NCI-H128 (cell line): ENCODE measurements around the gene CNDP1.
A peak's percentile ranks its signal among the peaks of the same experiment; 100 is the strongest.
"Not testable (repeated sequence)": the region's sequence is repeated elsewhere in the genome, so short reads cannot be mapped to it uniquely, and the experiment has no call there.

ENCODE experiments used
- DNase-seq: peaks from one replicate; lab custom pipeline; 2025; ENCODE audit not compliant: unreplicated experiment; lab: John Stamatoyannopoulos, UW

Gene CNDP1

DNA sequence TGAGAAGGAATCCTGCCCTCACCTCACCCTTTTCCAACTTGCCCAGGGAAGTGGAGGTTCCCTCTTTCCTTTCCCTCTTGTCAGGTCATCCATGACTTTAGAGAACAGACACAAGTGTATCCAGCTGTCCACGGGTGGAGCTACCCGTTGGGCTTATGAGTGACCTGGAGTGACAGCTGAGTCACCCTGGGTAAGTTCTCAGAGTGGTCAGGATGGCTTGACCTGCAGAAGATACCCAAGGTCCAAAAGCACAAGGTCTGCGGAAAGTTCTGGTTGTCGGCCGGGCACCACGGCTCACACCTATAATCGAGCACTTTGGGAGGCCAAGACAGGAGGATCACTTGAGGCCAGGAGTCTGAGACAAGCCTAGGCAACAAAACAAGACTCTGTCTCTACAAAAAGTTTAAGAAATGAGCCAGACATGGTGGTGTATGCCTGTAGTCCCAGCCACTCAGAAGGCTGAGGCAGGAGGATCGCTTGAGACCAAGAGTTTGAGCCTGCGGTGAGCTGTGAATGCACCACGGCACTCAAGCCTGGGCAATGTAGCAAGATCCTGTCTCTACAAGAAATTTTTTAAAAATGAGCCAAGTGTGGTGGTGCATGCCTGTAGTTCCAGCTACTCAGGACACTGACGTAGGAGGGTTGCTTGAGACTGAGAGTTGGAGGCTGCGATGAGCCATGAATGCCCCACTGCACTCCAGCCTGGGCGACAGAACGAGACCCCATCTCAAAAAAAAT, 14.0 kb upstream of the CNDP1 start:
- no peak for DNase-seq

DNA sequence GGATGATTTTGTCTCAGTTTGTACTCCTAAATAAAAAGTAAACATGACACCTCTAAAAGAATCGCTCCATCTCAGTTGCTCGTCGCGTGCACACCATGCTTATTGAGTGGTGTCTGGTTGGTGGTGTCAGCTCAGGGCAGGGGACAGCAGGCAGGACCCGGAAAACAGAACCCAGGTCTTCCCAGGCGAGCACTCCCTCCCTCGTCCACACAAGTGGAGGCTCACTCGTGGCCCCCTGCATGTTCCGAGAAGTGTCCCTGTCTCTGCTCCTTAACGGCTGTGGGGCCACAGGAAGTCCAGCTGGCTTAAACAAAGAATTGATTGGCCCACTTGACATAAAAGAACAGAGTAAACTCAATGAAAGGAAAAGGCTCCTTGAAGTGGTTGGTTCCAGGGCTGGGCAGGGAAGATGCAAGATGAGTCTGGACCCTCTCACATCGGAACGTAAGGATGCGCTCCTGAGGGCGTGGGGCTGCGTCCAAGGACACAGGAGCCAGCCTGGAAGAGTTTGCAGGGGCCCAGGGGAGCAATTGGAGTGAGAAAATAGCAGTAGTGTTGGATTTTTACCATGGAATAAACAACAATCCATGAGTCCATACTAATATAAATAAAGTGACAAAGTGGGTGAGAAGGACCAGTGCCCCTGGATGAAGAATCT, 13.1 kb upstream of the CNDP1 start:
- no peak for DNase-seq

DNA sequence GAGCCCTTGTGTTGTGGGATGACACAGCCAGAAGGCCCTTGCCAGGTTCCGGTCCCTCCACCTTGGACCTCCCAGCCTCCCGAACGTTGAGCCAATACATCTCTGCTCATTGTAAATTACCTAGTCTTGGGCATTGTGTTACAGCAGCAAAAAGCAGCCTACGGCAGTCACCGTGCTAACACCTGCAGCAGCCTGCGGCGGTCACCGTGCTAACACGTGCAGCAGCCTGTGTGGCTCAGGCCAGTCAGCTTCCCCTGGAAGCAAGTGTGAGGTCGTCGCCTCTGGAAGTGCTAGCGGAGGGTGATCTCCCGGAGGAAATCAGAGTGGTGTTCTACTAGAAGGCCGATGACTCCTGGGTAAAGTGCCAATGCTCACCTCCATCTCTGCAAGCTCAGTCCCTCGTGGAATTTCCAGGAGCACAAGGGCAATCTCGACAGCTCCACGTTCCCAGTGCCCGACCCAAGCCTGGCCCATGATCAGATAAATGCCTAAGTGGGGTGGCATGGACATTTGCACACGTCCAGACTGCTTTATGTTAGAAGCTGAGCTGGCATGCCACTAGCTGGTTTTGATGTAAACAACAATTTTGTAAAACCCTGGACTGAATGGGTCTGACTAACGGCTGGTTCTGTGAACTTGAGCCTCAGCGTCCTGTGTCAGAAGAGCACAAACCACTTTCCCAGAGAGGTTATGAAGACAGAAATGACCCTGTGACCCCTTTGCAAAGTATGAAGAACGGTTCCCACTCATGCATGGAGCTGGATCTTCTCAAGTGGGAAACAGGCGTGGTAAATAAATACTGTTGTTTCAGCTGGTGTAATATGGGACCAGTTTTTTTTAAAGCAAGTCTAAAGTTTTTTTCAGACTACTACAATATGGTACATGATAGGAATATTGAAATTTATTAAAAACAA, 11.4 kb upstream of the CNDP1 start:
- DNase-seq = no peak

DNA sequence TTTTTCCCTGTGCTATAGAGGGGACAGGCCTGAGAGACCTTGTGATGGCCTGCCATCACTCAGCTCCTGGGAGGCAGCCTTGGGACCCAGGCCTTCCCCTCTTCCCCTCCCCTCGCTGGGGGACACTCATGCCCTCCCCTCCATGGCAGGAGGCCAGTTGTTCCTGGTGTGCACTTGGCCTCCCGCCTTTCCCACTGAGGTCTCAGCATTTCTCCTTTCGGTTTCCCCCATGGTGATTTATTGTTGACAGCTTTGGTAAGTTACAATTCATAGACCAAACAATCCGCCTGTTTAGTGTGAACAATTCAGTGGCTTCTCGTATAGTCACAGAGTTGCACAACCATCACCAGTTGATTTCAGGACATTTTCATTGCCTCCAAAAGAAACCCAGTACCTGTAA, 10.2 kb upstream of the CNDP1 start:
- DNase-seq = peak; percentile 12

DNA sequence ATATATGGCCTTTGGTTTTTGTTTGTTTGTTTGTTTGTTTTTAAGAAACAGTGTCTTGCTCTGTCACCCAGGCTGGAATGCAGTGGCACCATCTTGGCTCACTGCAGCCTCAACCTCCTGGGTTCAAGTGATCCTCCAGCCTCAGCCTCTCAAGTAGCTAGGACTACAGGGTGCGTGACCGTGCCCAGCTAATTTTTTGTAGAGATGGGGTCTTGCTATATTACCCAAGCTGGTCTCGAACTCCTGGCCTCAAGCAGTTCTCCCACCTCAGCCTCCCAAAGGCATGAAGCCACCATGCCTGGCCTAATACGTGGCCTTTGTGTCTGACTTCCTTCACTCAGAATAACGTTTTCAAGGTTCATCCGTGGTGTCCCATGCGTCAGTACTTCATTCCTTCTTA, 9.4 kb upstream of the CNDP1 start:
- not testable (repeated sequence) for DNase-seq

DNA sequence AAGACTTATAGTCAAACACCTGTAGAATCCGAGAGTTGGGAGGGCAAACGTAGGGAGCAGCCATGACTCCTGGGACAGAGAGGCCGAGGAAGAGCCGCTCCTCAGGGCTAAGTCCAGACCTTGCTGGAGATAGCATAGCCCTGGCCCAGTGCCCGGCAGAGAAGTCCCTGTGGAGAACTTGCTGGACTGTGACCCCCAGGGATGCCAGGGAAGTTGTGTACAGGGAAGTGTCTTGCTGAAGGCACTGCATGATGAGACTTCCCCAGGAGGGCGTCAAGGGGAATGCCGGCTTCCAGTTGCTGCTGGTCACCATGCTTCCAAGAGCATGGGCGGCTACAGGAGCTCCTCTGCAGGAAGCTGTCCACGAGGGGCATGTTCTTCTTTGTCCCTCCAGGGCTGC, 8.6 kb upstream of the CNDP1 start:
- DNase-seq = no peak

DNA sequence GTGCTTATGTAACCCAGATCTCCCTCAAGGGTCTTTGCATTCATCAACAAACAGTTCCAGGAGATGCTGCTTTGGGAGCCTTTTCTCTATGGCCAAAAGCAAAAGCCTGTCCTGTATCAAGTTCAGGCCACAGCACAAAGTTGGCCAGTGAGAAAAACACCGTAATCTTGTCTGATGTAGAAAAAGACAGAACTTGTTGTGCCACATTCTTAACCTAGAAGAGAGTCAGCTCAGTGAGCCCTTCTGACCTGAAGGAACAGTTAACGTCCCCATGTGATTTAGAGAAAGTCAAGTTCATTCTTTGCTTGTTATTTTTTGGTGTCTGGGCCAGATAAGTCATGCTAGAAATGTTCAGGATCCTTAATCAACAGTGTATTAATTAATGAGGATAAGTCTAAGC, 7.8 kb upstream of the CNDP1 start:
- no peak for DNase-seq

DNA sequence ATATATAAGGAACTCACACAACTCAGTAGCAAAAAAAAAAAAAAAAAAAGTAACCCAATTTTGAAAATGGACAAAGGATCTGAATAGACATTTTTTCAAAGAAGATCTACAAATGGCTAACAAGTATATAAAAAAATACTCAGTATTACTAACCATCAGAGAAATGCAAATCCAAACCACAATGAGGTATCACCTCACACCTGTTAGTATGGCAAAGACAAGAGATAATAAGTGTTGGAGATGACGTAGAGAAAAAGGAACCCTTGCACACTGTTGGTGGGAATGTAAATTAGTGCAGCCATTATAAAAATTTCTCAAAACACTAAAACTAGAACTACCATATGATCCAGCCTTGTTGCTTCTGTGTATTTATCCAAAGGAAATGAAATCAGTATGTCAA, 5.8 kb upstream of the CNDP1 start:
- DNase-seq = no peak

DNA sequence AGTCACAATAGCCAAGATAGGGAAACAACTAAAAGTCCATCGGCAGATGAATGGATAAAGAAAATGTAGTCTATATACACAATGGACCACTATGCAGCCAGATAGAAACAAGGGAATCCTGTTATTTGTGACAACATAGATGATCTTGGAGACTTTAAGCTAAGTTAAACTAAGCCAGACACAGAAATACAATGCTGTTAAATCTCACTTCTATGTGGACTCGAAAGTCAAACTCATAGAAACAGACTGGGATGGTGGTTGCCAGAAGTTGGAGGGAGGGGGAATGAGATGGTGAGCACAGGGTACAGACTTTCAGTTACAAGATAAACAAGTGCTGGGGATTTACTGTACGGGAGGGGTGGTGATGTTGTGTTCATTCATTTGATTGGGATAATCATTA, 5.4 kb upstream of the CNDP1 start:
- no peak for DNase-seq

DNA sequence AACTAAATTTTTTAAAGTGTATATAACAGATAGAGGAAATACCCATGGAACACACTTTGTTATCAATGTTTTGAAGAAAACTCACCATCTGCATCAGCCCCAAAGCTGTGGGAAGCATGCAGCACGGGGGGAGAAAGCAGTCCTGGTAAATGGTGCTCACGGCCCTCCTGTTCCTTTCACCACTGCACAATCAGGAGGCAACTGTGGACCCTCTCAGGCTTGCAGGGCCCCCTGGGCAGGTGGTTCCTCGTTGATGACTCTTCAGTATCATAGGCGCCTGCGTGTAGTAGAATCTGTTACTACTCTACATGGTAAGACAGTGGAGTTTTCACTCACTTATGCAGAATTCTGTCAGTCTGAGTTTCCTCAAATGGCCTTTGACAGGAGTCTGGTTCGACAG, 4.9 kb upstream of the CNDP1 start:
- no peak for DNase-seq

DNA sequence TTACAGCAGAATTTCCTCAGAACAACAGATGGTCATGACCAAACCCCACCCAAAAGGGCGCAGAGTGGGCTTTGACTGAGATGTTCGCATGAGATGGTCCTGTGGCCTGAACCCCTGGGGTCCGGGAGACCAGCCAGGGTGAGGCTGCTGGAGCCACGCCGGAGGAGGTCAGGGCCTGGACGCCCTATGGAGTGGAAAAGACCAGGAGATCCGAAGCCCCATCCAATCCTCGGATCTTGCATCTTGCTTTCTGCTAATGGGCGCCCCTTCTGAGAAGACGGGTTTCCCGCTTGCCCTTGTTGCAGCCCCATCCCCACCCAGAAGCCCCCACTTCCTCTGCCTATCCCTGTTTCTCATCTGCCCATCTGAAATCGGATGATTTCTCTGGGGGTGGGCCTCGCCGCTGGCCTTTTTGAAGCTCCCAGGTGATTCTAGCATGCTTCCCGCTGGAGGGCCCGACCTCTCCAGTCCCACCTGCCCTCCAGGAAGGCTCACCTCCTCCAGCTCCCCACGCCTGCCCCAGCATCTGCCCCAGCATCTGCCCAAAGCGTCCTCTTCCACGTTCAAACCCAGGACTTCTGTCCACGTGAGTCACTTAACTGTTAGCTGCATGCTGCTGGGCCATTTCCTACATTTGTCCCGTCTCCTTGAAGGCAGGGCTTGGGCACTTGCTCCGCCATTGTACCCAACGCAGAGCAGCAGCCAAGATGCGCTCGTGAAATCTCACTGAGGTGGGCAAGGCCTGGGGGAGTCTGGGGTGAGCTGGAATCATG, 4.3 kb upstream of the CNDP1 start:
- DNase-seq = no peak

DNA sequence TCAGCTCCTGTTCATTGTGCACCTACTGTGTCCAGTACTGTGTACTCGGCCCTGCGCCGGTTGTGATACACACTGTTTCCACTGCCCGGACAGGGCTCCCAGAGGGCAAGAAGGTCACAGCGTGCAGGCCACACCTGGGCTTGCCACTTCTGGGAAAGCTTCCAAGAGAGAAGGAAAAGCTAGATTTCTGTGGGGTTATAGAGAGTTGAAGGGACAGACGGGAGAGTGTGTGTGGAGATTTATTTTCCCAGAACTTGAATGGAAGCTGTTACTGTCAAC, 3.8 kb upstream of the CNDP1 start:
- DNase-seq = no peak

DNA sequence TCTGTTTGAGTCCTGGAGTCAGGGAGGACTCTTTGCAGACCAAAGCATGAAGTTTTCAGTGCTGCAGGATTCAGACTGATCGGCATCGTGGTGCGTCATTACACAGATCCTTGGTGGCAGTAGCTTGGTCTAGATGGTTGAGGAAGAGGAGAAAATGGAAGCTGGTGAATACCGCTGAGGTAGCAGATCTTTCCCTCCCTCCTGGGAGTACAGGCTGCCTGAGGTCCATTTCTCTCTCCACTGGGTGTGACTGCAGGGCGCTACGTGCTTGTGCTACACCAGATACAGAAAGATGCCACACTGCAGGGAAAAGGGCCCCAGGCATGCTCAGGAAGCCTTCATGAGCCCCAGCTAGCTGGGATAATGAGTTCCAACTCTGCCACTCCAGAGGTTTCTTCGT, 3.3 kb upstream of the CNDP1 start:
- DNase-seq = no peak

DNA sequence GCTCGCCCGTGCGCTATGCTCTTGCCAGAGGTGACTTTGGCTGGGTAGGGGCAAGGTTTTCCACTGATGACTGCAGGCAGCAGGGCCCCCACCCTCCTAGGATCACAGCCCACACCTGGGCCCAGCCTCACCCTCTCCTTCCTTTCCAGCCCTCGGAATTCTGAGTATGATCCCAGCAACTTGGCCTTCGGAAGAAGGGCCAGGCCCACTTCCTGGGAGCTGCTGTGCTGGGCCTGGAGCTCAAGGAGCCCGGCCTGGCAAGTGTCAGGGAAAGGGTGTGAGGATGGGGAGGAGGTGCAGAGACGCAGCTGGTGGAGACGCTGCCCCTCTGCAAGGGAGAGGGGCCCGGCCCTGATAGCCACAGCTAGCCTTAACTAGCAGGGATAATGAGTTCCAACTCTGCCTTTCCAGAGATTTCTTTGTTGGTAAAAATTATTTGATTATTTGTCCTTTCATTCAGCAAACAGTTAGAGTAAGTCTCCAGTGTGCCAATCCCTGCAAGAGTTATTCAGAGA, 1.7 kb upstream of the CNDP1 start:
- no peak for DNase-seq

DNA sequence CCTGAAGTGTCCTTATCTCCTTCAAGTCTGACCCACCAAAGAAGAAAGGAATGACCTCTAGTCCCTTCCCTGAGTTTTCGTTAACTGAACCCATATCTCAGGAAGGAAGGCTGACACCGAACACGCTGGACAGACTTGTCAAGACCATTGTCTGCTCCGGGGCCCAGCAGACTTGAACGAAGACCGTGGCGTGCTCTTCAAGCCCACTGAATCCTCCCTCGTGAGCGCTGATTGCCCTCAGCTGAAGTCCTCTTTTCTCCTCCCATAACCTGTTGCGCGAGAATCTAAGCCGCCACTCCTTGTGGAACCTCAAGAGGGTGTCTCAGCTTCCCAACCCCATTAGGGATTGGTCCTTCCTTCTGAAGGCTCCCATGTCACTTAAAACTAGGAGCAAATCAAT, 634 bp upstream of the CNDP1 start:
- DNase-seq = no peak

DNA sequence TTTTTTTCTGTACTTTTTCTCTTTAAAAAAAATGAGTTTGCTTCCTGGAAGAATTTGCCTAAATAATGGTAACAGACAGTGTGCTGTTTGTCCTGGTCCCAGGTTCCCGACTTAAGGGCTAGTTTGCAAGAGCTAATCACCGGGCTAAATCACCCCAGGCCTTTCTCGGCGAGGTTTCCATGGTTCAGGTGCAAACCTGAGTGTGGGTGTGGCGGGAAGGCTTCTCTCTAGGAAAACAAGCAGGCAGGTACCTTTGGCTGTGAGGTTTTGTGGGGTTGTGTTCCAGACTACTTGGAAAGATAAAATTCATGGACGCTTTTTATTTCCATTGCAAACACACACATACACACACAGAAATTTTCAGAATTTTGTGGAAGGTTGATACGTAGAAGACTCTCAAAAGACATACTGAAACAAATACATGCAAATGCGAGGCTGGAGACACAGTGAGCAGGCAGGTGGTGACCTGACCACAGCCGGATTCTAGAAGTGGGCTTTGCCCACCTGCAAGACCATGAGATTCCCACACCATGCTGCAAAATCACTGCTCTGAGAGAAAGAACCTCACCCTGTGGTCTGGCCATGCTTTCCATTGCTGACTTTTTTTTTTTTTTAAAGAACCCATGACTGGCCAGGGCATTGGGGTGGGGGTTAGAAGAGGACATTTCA, 815 bp downstream of the CNDP1 start:
- no peak for DNase-seq

DNA sequence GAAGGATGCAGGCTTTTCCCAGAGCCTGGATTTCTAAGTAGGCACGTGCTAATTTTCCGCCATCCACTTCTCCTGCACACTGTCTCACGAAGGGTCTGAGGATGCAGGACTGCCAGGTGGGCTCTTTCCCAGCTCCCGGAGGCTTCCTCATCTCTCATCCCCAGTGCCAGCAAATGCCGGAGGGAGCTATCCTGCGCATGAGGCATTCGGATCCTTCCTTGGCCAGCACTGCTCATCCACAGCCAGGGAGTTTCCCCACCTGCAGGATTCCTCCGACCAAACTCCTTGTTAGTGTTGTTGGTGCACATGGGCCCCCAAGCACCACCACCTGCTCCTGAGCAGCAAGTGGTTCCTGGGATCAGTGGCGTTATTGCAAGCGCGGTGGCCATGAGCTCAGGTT, 5.0 kb downstream of the CNDP1 start:
- DNase-seq = no peak

DNA sequence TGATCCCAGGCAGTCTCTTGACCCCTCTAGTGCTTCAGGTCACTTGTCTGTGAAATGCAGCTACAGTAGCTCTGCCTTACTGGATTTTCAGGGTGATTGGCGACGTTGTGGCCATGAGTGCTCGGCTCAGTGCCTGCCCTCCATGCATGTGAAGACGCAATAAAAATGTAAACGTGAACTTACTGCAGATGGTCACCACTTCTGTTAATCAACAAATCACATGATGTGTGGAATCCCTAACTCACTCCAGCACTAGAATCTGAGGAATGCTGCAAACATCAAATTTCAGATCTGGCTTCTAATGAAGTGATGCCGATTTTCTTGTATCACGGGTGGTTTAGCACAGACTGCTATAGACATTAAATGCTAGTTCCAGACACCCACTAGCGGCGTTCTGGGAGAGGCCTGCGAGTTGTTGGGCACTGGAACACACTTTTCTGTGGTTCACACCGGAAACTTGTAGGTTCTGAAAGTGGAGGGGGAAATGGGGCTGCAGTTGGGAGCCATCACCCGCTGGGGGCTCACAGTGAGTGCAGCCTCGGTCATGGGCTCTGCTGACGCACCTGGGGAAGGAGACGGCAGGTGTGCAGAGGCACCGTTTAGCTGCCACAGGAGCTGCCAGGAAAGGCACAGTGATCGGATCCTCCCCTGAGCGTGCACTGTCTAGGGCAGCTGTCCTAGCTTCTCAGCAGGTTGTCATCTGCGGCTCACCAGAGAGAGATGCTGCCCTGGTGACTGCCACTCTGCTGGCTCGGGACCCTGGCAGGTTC, 6.5 kb downstream of the CNDP1 start:
- no peak for DNase-seq

DNA sequence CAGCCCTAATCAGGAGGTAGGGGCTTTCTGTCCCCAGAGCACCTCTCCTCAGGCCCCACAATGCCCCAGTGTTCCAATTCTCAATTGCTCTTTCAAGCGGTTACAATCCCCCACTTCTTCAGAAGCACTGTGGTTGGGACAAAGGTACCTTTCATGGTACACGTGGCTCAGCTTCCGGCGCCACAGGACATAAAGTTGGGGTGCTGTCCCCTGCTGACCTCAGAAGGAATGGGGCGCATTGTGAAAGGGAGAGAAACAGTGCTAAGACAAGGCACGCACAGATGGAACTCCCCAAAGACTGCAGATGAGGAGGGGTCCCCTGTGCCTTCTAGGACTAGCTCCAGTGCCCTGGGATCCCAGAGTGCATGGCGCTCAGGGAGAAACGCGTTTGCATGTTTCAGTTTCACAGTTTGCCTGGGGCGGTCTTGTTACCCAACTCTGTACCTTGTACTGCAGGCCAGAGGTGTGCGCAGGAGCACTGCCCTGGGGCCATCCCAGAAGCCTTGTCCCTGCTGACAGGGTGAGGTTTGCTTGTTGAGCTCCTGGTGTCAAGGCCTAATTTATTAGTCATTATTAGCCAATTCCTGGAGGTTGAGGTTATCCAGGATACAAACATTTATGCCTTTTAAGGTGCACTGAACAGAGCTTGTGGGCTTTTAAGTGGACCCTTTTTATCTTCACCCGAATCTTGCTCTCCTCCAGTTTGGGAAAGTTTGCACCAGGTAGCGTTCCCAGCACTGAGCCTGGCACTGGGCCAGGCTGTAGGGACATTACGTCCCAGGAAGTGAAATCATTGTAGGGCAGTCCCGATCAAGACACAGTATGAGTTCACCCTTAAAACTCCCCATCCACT, 7.6 kb downstream of the CNDP1 start:
- DNase-seq = no peak
